Calu3 (cell line): Measurements from ENCODE around the gene FOXB2. TPM values are rescaled to one million over a fixed set of nuclear protein-coding genes. Genes with fewer than 3 reads are reported as not detected.
"Not testable (repeated sequence)": the region's sequence is repeated elsewhere in the genome, so short reads cannot be mapped to it uniquely, and the experiment has no call there.

Experiments
- BruUV-seq: library from RNA; stranded (reverse); fragments of 400-500 nt; replicated peaks from 2 replicates; lab custom pipeline; 2021; lab: Mats Ljungman, UMichigan
- CTCF ChIA-PET: fragments of 300-600 bp; sonication (Branson Sonifier 250); formaldehyde crosslinking; loops from one replicate; lab custom pipeline; 2022; ENCODE audit warnings: antibody characterized with exemption; lab: Charles Lee
- DNase-seq: peaks from one replicate; pipeline ENCODE4 v3.0.0; 2022
- H3K27ac Mint-ChIP-seq: one replicate; pipeline ENCODE4 v1.8.0; 2022; ENCODE audit warnings: mixed read lengths; ENCODE audit not compliant: unreplicated experiment
- H3K27me3 Mint-ChIP-seq: one replicate; pipeline ENCODE4 v1.8.0; 2022; ENCODE audit warnings: mixed read lengths; ENCODE audit not compliant: unreplicated experiment
- H3K36me3 Mint-ChIP-seq: one replicate; pipeline ENCODE4 v1.8.0; 2022; ENCODE audit warnings: mild to moderate bottlenecking, moderate library complexity, mixed read lengths; ENCODE audit not compliant: insufficient read depth, unreplicated experiment
- H3K4me1 Mint-ChIP-seq: one replicate; pipeline ENCODE4 v1.8.0; 2022; ENCODE audit warnings: mild to moderate bottlenecking, low read depth, mixed read lengths; ENCODE audit not compliant: unreplicated experiment
- H3K4me3 Mint-ChIP-seq: one replicate; pipeline ENCODE4 v1.8.0; 2022; ENCODE audit warnings: mild to moderate bottlenecking, low read depth, moderate library complexity, mixed read lengths; ENCODE audit not compliant: unreplicated experiment
- H3K9me3 Mint-ChIP-seq: one replicate; pipeline ENCODE4 v1.8.0; 2022; ENCODE audit warnings: low read depth, mixed read lengths; ENCODE audit not compliant: unreplicated experiment
- CTCF ChIP-seq: fragments of 200-600 bp; IDR thresholded peaks from one replicate; pipeline ENCODE4 v1.8.0; 2022; ENCODE audit warnings: antibody characterized with exemption; ENCODE audit not compliant: unreplicated experiment
- intact Hi-C: fragments of 100-400 bp; cut with micrococcal nuclease; formaldehyde crosslinking; loops from one replicate; pipeline ENCODE4 v1.10.0; 2022; ENCODE audit not compliant: unreplicated experiment
- total RNA-seq: library from RNA; stranded (reverse); gene quantifications from 2 replicates; pipeline ENCODE4 v1.2.3, GENCODE V29; 2022

The FOXB2 gene
- total RNA-seq, 1 experiment from 2014 or later, result not detected

GRCh38 chr9:77030045-77030444, 10.6 kb downstream of the FOXB2 start:
- DNase-seq, result no peak
- Mint-ChIP-seq H3K27me3 (peaks cover 23% of the 10 kb centered on the region), H3K36me3 (no peaks in the 10 kb centered on the region), H3K4me1 (no peaks in the 10 kb centered on the region), H3K4me3 (no peak overlapping the region), H3K9me3 (no peaks in the 10 kb centered on the region), H3K27ac (no peak overlapping the region)
- BruUV-seq, result no TSS peak
- no peak for TF ChIP-seq CTCF
- intact Hi-C loops, result no loop called here
- CTCF ChIA-PET, result no interaction called here

- Mint-ChIP-seq H3K4me3 (no peak overlapping the region), H3K27me3 (no peaks in the 10 kb centered on the region), H3K9me3 (no peaks in the 10 kb centered on the region), H3K36me3 (no peaks in the 10 kb centered on the region), H3K4me1 (no peaks in the 10 kb centered on the region), H3K27ac (no peak overlapping the region)
- CTCF ChIA-PET, result no interaction called here
- BruUV-seq, result no TSS peak
- intact Hi-C loops, result no loop called here
- DNase-seq, result no peak
- TF ChIP-seq CTCF, result no peak
Observed at GRCh38 chr9:77038281-77039036, 19.0 kb downstream of the FOXB2 start.

GRCh38 chr9:77040340-77040739, 20.9 kb downstream of the FOXB2 start:
- H3K4me3 Mint-ChIP-seq, result no peak overlapping the region
- BruUV-seq, result no TSS peak
- CTCF ChIA-PET, result no interaction called here
- H3K36me3 Mint-ChIP-seq, result no peaks in the 10 kb centered on the region
- no peaks in the 10 kb centered on the region for H3K27me3 Mint-ChIP-seq
- TF ChIP-seq CTCF, result no peak
- no peak overlapping the region for H3K27ac Mint-ChIP-seq
- no peaks in the 10 kb centered on the region for H3K9me3 Mint-ChIP-seq
- H3K4me1 Mint-ChIP-seq, result no peaks in the 10 kb centered on the region
- intact Hi-C loops, result no loop called here
- no peak for DNase-seq

- CTCF ChIA-PET, H3K4me3 Mint-ChIP-seq, H3K27me3 Mint-ChIP-seq, H3K4me1 Mint-ChIP-seq, BruUV-seq, DNase-seq, intact Hi-C loops, H3K36me3 Mint-ChIP-seq, H3K27ac Mint-ChIP-seq, H3K9me3 Mint-ChIP-seq: not testable (repeated sequence)
Observed at GRCh38 chr9:77043743-77044142, 24.3 kb downstream of the FOXB2 start.

- H3K4me3 Mint-ChIP-seq, DNase-seq, BruUV-seq, H3K36me3 Mint-ChIP-seq, H3K27me3 Mint-ChIP-seq, CTCF ChIA-PET, H3K4me1 Mint-ChIP-seq, H3K27ac Mint-ChIP-seq, intact Hi-C loops, H3K9me3 Mint-ChIP-seq: not testable (repeated sequence)
Observed at GRCh38 chr9:77060681-77061080, 41.2 kb downstream of the FOXB2 start.
